Measurements from ENCODE around the gene CMBL.
A peak's percentile ranks its signal among the peaks of the same experiment; 100 is the strongest.

DNA sequence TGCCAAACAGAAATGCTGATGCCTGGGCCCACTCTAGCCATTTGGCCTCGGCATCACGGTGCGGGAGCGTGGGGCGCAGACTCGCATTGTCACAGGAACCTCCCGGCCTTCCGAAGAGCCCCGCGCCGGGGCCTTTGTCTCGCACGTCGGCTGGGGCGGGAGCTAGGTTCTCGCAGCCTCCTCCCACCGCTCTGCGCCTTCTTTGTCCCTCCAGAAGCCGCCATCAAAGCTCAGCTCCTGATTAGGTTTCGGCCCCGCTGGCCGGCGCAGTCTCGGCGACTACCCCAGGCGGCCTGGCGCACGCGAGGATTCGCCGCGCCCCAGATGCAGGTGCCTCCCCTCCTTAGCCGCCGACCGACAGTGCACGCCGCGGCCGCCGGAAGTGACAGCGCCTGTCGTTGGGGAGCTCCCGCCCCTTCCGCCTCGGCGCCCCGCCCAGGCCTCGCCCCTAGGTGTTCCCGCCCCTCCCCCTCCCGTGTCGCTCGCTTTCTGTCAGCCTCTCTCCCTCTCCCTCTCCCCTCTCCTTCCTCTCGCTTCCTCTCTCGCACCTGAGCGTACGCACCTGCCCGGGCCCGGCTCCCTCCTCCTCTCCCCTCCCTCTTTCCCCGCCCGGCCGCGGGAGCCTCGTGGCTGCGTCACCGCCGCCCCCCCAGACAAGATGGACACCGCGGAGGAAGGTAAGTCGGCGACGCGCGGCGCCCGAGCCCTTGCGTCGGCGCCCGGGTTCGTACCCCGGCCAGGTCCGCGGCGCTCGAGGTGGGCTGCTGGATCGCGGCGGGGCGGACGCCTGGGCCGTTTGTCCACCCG, 45.7 kb upstream of the CMBL start, which contains the start of gene MARCHF6:
- TF ChIP-seq CTCF (IDR thresholded peaks at IDR 0.05) (no peak), POLR2A (IDR thresholded peaks at IDR 0.05) (peak; percentile 90 to 95), POLR2AphosphoS5 (IDR thresholded peaks at IDR 0.05) (peak; percentile 97 to 99 (median 98)), EP300 (IDR thresholded peaks at IDR 0.05) (no peak)
